Measurements from ENCODE around the gene DBNDD1. TPM values are rescaled to one million over a fixed set of nuclear protein-coding genes. Genes with fewer than 3 reads are reported as not detected.

DBNDD1 gene
- total and polyA plus RNA-seq, 2 donors (not counting 3 experiments of a cell fraction or from before 2014, with no cell fraction given): 28.2 to 45.7 TPM

DNA sequence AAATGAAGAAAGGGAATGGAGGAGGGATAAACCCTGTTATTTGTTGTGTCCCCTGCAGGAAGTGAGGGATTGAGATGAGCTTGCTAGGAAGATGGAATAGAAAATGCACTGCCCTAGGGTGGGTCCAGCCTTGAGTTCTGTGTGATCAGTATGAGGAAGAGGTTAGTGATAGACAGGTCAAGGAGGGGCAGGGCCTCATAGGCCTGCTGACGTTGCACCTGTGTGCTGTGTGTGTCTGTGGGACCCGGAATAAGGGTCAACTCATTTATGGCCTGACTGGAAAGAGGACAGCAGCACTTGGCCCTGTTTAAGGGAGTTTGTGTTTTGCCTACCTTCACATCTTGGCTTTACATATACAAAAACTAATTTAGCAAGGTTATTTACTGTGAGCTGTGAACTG is 44.4 kb downstream of the DBNDD1 start:
- no TSS peak for BruUV-seq (replicated peaks)
- ChIA-PET POLR2A (interaction anchor here (1.0 kb wide), 1 partner anchor 9 kb away, joined by 5 read pairs; no protein-coding TSS in a partner anchor), CTCF (interaction anchor here (1.4 kb wide), 1 partner anchor 52 kb away, joined by 3 read pairs; the partner anchor contains the start of gene TUBB3)
- no peaks in the 10 kb centered on the region for H3K27me3 ChIP-seq (ENCODE audit: control insufficient read depth in 2 of 2, insufficient read depth in 2 of 2, low read length in 2 of 2)
- no peaks in the 10 kb centered on the region for H3K9me1 ChIP-seq (replicated peaks; ENCODE audit: control insufficient read depth, extremely low read depth, insufficient read depth, low read length)
- H3K9ac ChIP-seq (replicated peaks; ENCODE audit: extremely low read depth, insufficient read depth, low read length): no peak overlapping the region
- TF ChIP-seq FOS (IDR thresholded peaks at IDR 0.05; ENCODE audit: borderline replicate concordance, insufficient read depth, low read length): no peak
- TF ChIP-seq MYC (IDR thresholded peaks at IDR 0.05; ENCODE audit: low read depth, low read length): no peak
- no peak for TF ChIP-seq POLR2A (IDR thresholded peaks at IDR 0.05; ENCODE audit: low read depth, low read length)
- no peak for TF ChIP-seq JUN (IDR thresholded peaks at IDR 0.05; ENCODE audit: borderline replicate concordance, insufficient read depth, insufficient read length, low read depth)
- TF ChIP-seq, protein P1, sequence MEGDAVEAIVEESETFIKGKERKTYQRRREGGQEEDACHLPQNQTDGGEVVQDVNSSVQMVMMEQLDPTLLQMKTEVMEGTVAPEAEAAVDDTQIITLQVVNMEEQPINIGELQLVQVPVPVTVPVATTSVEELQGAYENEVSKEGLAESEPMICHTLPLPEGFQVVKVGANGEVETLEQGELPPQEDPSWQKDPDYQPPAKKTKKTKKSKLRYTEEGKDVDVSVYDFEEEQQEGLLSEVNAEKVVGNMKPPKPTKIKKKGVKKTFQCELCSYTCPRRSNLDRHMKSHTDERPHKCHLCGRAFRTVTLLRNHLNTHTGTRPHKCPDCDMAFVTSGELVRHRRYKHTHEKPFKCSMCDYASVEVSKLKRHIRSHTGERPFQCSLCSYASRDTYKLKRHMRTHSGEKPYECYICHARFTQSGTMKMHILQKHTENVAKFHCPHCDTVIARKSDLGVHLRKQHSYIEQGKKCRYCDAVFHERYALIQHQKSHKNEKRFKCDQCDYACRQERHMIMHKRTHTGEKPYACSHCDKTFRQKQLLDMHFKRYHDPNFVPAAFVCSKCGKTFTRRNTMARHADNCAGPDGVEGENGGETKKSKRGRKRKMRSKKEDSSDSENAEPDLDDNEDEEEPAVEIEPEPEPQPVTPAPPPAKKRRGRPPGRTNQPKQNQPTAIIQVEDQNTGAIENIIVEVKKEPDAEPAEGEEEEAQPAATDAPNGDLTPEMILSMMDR (IDR thresholded peaks at IDR 0.05; ENCODE audit: extremely low read depth in 1 of 2, insufficient read depth in 1 of 2, low read depth in 1 of 2, low read length in 2 of 2): no peak
- no peak for TF ChIP-seq POLR2AphosphoS5 (IDR thresholded peaks at IDR 0.05; ENCODE audit: insufficient read depth, low read depth, low read length)
- TF ChIP-seq, protein P2, sequence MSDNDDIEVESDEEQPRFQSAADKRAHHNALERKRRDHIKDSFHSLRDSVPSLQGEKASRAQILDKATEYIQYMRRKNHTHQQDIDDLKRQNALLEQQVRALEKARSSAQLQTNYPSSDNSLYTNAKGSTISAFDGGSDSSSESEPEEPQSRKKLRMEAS (IDR thresholded peaks at IDR 0.05; ENCODE audit: insufficient read depth, insufficient read length): no peak
- TF ChIP-seq EZH2 (IDR thresholded peaks at IDR 0.05; ENCODE audit: borderline replicate concordance, low read depth, low read length, severe bottlenecking): no peak
- no peak for TF ChIP-seq GATA2 (IDR thresholded peaks at IDR 0.05; ENCODE audit: insufficient read depth, insufficient read length, low read depth, low read length)
- intact Hi-C loops (cut with micrococcal nuclease) (no loop called here), dilution Hi-C loops (cut with MboI; ENCODE audit: extremely low pct_ligation_motif_present, low sequenced_read_pairs) (no loop called here)
- FAIRE-seq (no peak), DNase-seq (ENCODE audit: low read depth, low spot score) (no peak)
- H3K79me2 ChIP-seq (ENCODE audit: control insufficient read depth, insufficient read depth, low read length): peaks cover 60% of the 10 kb centered on the region
- peaks cover 0 to 7% of the 10 kb centered on the region in 2 experiments for H3K36me3 ChIP-seq (ENCODE audit: control insufficient read depth in 2 of 2, extremely low read depth in 1 of 2, insufficient read depth in 2 of 2, low read length in 2 of 2)
- peaks cover 20% of the 10 kb centered on the region for H3K4me1 ChIP-seq (ENCODE audit: control insufficient read depth, extremely low read depth, insufficient read depth, low read length)
- H3K9me3 ChIP-seq (replicated peaks; ENCODE audit: control insufficient read depth, insufficient read depth, low read length): no peaks in the 10 kb centered on the region
- H3K4me3 ChIP-seq (replicated peaks in 1 of 3; ENCODE audit: insufficient read depth in 1 of 3, low read depth in 1 of 3, low read length in 3 of 3): no peak overlapping the region
- H3K4me2 ChIP-seq (ENCODE audit: insufficient read depth, low read length): no peak overlapping the region
- H4K20me1 ChIP-seq (replicated peaks; ENCODE audit: control insufficient read depth, extremely low read depth, insufficient read depth, low read length): no peaks in the 10 kb centered on the region
- no peak overlapping the region for H2AFZ ChIP-seq (ENCODE audit: low read depth, low read length)
- H3K27ac ChIP-seq (ENCODE audit: insufficient read depth, low read depth, low read length): no peak overlapping the region
